Smooth muscle cell of the coronary artery (primary cell): Measurements from ENCODE around the gene SYT8. TPM values are rescaled to one million over a fixed set of nuclear protein-coding genes. Genes with fewer than 3 reads are reported as not detected.

Experiments
- total RNA-seq: library from RNA; depleted of rRNA; stranded (reverse); fragments of >200 nt; gene quantifications from 2 replicates; pipeline ENCODE4 v1.2.3, GENCODE V29; 2014; ENCODE audit warnings: low replicate concordance

The SYT8 gene
- 0.38 TPM in 1 of 2 replicates, not detected in the other for total RNA-seq

GRCh38 chr11:1834779-1835670, at the start of gene SYT8:
Gene SYT8 (plus strand): TSS chr11:1834990. CDS start chr11:1835106, 116 bp downstream.

GRCh38 chr11:1838426-1839144, 3.8 kb downstream of the SYT8 start, which contains the start of gene TNNI2:
Gene TNNI2 (plus strand): TSS chr11:1838981. CDS start chr11:1839697, 716 bp downstream.

GRCh38 chr11:1852877-1853276, 18.1 kb downstream of the SYT8 start, which contains the start of gene LSP1:
Gene LSP1 (plus strand): TSS chr11:1853084. CDS start chr11:1853145, 61 bp downstream.

Other genes starting within 250 kb of the SYT8 start
- not detected in 2 replicates for gene KRTAP5-1, start 249.7 kb upstream of the SYT8 start, total RNA-seq
- gene KRTAP5-2, start 236.7 kb upstream of the SYT8 start, total RNA-seq: not detected in 2 replicates
- not detected in 2 replicates for gene KRTAP5-3, start 226.5 kb upstream of the SYT8 start, total RNA-seq
- not detected in 2 replicates for gene KRTAP5-4, start 212.9 kb upstream of the SYT8 start, total RNA-seq
- gene KRTAP5-5, start 205.2 kb upstream of the SYT8 start, total RNA-seq: not detected in 2 replicates
- gene KRTAP5-6, start 137.8 kb upstream of the SYT8 start, total RNA-seq: not detected in 2 replicates
- 0.82 and 2.5 TPM in 2 replicates for gene IFITM10, start 84.4 kb upstream of the SYT8 start, total RNA-seq
- gene CTSD, start 71.1 kb upstream of the SYT8 start, total RNA-seq: 196 and 514 TPM in 2 replicates
- not detected in 2 replicates for gene TNNI2, start 4.0 kb downstream of the SYT8 start, total RNA-seq
- 0.53 and 25.2 TPM in 2 replicates for gene LSP1, start 18.1 kb downstream of the SYT8 start, total RNA-seq
- not detected in 2 replicates for gene PRR33, start 56.9 kb downstream of the SYT8 start, total RNA-seq
- gene TNNT3, start 84.7 kb downstream of the SYT8 start, total RNA-seq: 0.15 and 0.70 TPM in 2 replicates
- 62.9 and 173 TPM in 2 replicates for gene MRPL23, start 112.3 kb downstream of the SYT8 start, total RNA-seq
- 2.3 and 523 TPM in 2 replicates for gene H19, start 162.9 kb downstream of the SYT8 start, total RNA-seq